ENCODE data around the gene CGB7. TPM values are rescaled to one million over a fixed set of nuclear protein-coding genes. Genes with fewer than 3 reads are reported as not detected.

CGB7 gene
- total and polyA plus RNA-seq, 9 of the 15 experiments (the other 6 are each of a cell fraction or from before 2014, with no cell fraction given) = not detected

DNA sequence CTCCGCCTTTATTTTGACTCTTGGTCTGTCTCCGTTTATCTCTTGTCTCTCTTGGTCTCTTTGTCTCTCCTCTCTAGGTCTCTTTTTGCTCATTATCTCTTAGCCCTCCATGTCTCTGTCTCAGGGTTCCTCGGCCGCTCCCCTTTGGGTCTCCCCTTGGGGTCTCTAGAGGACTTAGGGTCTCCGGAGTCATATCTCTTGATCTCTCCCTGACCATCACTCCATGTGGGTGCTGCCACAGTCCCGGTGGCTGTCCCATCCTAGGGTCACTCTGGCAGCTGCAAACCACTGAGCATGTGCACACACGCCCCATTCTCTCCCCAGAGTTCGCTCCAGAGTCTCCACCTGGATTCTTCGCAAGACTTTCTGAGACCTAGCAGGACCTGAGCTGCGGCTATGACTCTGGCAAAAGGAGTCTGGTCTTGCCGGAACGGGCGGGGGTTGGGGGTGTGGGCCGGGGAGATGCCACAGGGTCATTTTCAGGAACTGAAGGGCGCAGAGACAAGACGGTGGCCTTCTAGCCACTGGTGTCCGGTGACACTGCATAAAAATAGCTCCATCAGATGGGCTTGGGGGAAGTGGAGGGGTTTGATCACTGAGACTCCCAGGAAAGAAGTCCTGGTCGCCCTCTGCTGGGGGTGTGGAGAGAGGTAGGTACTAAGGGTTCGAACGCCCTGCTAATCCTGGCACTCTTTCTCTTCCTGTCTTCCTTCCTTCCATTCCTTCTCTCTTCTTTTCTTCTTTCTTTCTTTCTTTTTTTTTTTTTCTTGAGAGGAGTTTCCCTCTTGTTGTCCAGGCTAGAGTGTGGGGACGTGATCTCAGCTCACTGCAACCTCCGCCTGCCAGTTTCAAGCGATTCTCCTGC is 16.2 kb upstream of the CGB7 start (continued):
- TF ChIP-seq MAFF (IDR thresholded peaks at IDR 0.05; ENCODE audit: low read length) (peak; percentile 60; the same call in 1 of the 2 replicates), KDM2B (CRISPR knock-in tag; IDR thresholded peaks at IDR 0.05) (no peak), NFXL1 (CRISPR knock-in tag; IDR thresholded peaks at IDR 0.05) (no peak), POLR3A (IDR thresholded peaks at IDR 0.05; ENCODE audit: borderline replicate concordance, extremely low read depth, insufficient read depth, insufficient read length) (no peak), HDAC6 (IDR thresholded peaks at IDR 0.05; ENCODE audit: low read depth, low read length) (no peak), MECOM (CRISPR knock-in tag; IDR thresholded peaks at IDR 0.05) (no peak), POLR2AphosphoS5 (IDR thresholded peaks at IDR 0.05; ENCODE audit: control insufficient read depth, insufficient read depth, low read depth, low read length) (no peak), SP1 (CRISPR knock-in tag; IDR thresholded peaks at IDR 0.05) (no peak), C11orf30 (IDR thresholded peaks at IDR 0.05; ENCODE audit: low read depth) (peak; percentile 87), DMBX1 (CRISPR knock-in tag; IDR thresholded peaks at IDR 0.05; ENCODE audit: borderline replicate concordance) (no peak), NCOR1 (IDR thresholded peaks at IDR 0.05) (no peak; the same call in 1 of the 2 replicates), BRF1 (IDR thresholded peaks at IDR 0.05; ENCODE audit: borderline replicate concordance, extremely low read depth, insufficient read length) (no peak), ZNF3 (CRISPR knock-in tag; IDR thresholded peaks at IDR 0.05) (no peak), POLR2B (IDR thresholded peaks at IDR 0.05; ENCODE audit: low read depth, partially characterized antibody) (no peak), BACH1 (tag; IDR thresholded peaks at IDR 0.05) (no peak), CBX1 (IDR thresholded peaks at IDR 0.05; ENCODE audit: low read depth) (no peak)
- TF ChIP-seq, protein P1, sequence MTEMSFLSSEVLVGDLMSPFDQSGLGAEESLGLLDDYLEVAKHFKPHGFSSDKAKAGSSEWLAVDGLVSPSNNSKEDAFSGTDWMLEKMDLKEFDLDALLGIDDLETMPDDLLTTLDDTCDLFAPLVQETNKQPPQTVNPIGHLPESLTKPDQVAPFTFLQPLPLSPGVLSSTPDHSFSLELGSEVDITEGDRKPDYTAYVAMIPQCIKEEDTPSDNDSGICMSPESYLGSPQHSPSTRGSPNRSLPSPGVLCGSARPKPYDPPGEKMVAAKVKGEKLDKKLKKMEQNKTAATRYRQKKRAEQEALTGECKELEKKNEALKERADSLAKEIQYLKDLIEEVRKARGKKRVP (CRISPR knock-in tag; IDR thresholded peaks at IDR 0.05) = no peak
- TF ChIP-seq, protein P2, sequence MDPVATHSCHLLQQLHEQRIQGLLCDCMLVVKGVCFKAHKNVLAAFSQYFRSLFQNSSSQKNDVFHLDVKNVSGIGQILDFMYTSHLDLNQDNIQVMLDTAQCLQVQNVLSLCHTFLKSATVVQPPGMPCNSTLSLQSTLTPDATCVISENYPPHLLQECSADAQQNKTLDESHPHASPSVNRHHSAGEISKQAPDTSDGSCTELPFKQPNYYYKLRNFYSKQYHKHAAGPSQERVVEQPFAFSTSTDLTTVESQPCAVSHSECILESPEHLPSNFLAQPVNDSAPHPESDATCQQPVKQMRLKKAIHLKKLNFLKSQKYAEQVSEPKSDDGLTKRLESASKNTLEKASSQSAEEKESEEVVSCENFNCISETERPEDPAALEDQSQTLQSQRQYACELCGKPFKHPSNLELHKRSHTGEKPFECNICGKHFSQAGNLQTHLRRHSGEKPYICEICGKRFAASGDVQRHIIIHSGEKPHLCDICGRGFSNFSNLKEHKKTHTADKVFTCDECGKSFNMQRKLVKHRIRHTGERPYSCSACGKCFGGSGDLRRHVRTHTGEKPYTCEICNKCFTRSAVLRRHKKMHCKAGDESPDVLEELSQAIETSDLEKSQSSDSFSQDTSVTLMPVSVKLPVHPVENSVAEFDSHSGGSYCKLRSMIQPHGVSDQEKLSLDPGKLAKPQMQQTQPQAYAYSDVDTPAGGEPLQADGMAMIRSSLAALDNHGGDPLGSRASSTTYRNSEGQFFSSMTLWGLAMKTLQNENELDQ (CRISPR knock-in tag; IDR thresholded peaks at IDR 0.05; ENCODE audit: borderline replicate concordance) = no peak
- TF ChIP-seq, protein P3, sequence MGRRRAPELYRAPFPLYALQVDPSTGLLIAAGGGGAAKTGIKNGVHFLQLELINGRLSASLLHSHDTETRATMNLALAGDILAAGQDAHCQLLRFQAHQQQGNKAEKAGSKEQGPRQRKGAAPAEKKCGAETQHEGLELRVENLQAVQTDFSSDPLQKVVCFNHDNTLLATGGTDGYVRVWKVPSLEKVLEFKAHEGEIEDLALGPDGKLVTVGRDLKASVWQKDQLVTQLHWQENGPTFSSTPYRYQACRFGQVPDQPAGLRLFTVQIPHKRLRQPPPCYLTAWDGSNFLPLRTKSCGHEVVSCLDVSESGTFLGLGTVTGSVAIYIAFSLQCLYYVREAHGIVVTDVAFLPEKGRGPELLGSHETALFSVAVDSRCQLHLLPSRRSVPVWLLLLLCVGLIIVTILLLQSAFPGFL (CRISPR knock-in tag; IDR thresholded peaks at IDR 0.05) = no peak
